HepG2 (cell line): ENCODE results near the gene GRIN2C. TPM values are rescaled to one million over a fixed set of nuclear protein-coding genes. Genes with fewer than 3 reads are reported as not detected.

Experiments
- ATF6 ChIP-seq: sonication (generic); formaldehyde crosslinking; conservative IDR thresholded peaks from 2 replicates; pipeline ENCODE4 v1.4.0; 2020; ENCODE audit warnings: missing genetic modification reagents
- DNMT1 ChIP-seq: sonication (generic); formaldehyde crosslinking; IDR thresholded peaks from 2 replicates; pipeline ENCODE4 v1.5.1; 2020; ENCODE audit warnings: mild to moderate bottlenecking, missing genetic modification reagents
- DNMT3B ChIP-seq: conservative IDR thresholded peaks from 2 replicates; pipeline ENCODE4 v1.6.1; 2016; ENCODE audit warnings: missing biosample characterization, control low read depth
- EEA1 ChIP-seq: sonication (generic); formaldehyde crosslinking; IDR thresholded peaks from 2 replicates; pipeline ENCODE4 v1.5.1; 2020; ENCODE audit warnings: mild to moderate bottlenecking, missing genetic modification reagents, borderline replicate concordance
- KDM5B ChIP-seq: sonication (generic); formaldehyde crosslinking; IDR thresholded peaks from 2 replicates; pipeline ENCODE4 v1.4.0; 2020; ENCODE audit warnings: missing genetic modification reagents, mild to moderate bottlenecking, borderline replicate concordance
- PAWR ChIP-seq: sonication (generic); formaldehyde crosslinking; IDR thresholded peaks from 2 replicates; pipeline ENCODE4 v1.4.0; 2020; ENCODE audit warnings: missing genetic modification reagents, mild to moderate bottlenecking, borderline replicate concordance
- PITX1 ChIP-seq: sonication (generic); formaldehyde crosslinking; IDR thresholded peaks from 2 replicates; pipeline ENCODE4 v1.5.1; 2020; ENCODE audit warnings: mild to moderate bottlenecking, missing genetic modification reagents
- ZBTB20 ChIP-seq: sonication (generic); formaldehyde crosslinking; IDR thresholded peaks from 2 replicates; pipeline ENCODE4 v1.8.1; 2023; ENCODE audit warnings: missing genetic modification reagents, low read depth, mild to moderate bottlenecking, borderline replicate concordance
- ZBTB38 ChIP-seq: sonication (generic); formaldehyde crosslinking; IDR thresholded peaks from 2 replicates; pipeline ENCODE4 v1.5.1; 2020; ENCODE audit warnings: mild to moderate bottlenecking, missing genetic modification reagents
- ZNF234 ChIP-seq: sonication (generic); formaldehyde crosslinking; conservative IDR thresholded peaks from 2 replicates; pipeline ENCODE4 v1.5.1; 2020; ENCODE audit warnings: mild to moderate bottlenecking, missing genetic modification reagents
- ZNF263 ChIP-seq: sonication (generic); formaldehyde crosslinking; IDR thresholded peaks from 2 replicates; pipeline ENCODE4 v1.4.0; 2020; ENCODE audit warnings: missing genetic modification reagents
- ZNF280B ChIP-seq: sonication (generic); formaldehyde crosslinking; IDR thresholded peaks from 2 replicates; pipeline ENCODE4 v1.5.0; 2020; ENCODE audit warnings: missing genetic modification reagents, mild to moderate bottlenecking, borderline replicate concordance
- ZNF382 ChIP-seq: sonication (generic); formaldehyde crosslinking; IDR thresholded peaks from 2 replicates; pipeline ENCODE4 v1.5.0; 2020; ENCODE audit warnings: missing genetic modification reagents, mild to moderate bottlenecking, borderline replicate concordance
- ZNF496 ChIP-seq: sonication (generic); formaldehyde crosslinking; IDR thresholded peaks from 2 replicates; pipeline ENCODE4 v1.8.1; 2023; ENCODE audit warnings: mild to moderate bottlenecking, moderate library complexity, missing genetic modification reagents; ENCODE audit not compliant: insufficient replicate concordance
- ZNF557 ChIP-seq: sonication (generic); formaldehyde crosslinking; IDR thresholded peaks from 2 replicates; pipeline ENCODE4 v1.4.0; 2020; ENCODE audit warnings: missing genetic modification reagents
- ZNF558 ChIP-seq: sonication (generic); formaldehyde crosslinking; IDR thresholded peaks from 2 replicates; pipeline ENCODE4 v1.9.0; 2022; ENCODE audit warnings: mild to moderate bottlenecking, missing genetic modification reagents, borderline replicate concordance
- ZNF776 ChIP-seq: sonication (generic); formaldehyde crosslinking; IDR thresholded peaks from 2 replicates; pipeline ENCODE4 v1.4.0; 2020; ENCODE audit warnings: mild to moderate bottlenecking, missing genetic modification reagents
- ZNF883 ChIP-seq: sonication (generic); formaldehyde crosslinking; IDR thresholded peaks from 2 replicates; pipeline ENCODE4 v1.5.1; 2020; ENCODE audit warnings: mild to moderate bottlenecking, missing genetic modification reagents; ENCODE audit errors: not compliant biosample characterization
- ZUFSP ChIP-seq: sonication (generic); formaldehyde crosslinking; IDR thresholded peaks from 2 replicates; pipeline ENCODE4 v1.9.0; 2021; ENCODE audit warnings: missing genetic modification reagents, mild to moderate bottlenecking, borderline replicate concordance
- polyA plus RNA-seq, 8 experiments: library from polyadenylated mRNA; depleted of rRNA in 3 of 8; stranded (reverse) in 7 of 8; unstranded in 1 of 8; fragments of >200 nt; fragmentation: Illumina TruSeq in 4 of 8; extraction: Trizol in 4 of 8; gene quantifications; 2 replicates each; pipeline versions ENCODE4 v1.2.1 to v1.2.3, GENCODE V29; 2011 to 2016; ENCODE audit warnings: low read depth in 4 of 8, missing spikeins in 1 of 8, mixed read lengths in 1 of 8; ENCODE audit not compliant: insufficient read depth in 1 of 8
- total RNA-seq, 5 experiments: library from RNA; depleted of rRNA; stranded (reverse); fragments of >200 nt; fragmentation: Illumina TruSeq; extraction: Trizol; gene quantifications; 2 replicates each; pipeline ENCODE4 v1.2.3, GENCODE V29; 2016; ENCODE audit warnings: low read depth in 1 of 5
- TF ChIP-seq, protein P1 (sequence below), 2 experiments: IDR thresholded peaks; 2 replicates each; pipeline ENCODE4 v1.6.1; 2011 to 2012; ENCODE audit warnings: low read length in 2 of 2, borderline replicate concordance in 1 of 2, low read depth in 1 of 2, mild to moderate bottlenecking in 1 of 2, moderate library complexity in 1 of 2

Gene GRIN2C
- total and polyA plus RNA-seq, 2 of the 13 experiments (the other 11 are each of a cell fraction or from before 2014, with no cell fraction given), result 0.03 to 0.11 TPM

DNA sequence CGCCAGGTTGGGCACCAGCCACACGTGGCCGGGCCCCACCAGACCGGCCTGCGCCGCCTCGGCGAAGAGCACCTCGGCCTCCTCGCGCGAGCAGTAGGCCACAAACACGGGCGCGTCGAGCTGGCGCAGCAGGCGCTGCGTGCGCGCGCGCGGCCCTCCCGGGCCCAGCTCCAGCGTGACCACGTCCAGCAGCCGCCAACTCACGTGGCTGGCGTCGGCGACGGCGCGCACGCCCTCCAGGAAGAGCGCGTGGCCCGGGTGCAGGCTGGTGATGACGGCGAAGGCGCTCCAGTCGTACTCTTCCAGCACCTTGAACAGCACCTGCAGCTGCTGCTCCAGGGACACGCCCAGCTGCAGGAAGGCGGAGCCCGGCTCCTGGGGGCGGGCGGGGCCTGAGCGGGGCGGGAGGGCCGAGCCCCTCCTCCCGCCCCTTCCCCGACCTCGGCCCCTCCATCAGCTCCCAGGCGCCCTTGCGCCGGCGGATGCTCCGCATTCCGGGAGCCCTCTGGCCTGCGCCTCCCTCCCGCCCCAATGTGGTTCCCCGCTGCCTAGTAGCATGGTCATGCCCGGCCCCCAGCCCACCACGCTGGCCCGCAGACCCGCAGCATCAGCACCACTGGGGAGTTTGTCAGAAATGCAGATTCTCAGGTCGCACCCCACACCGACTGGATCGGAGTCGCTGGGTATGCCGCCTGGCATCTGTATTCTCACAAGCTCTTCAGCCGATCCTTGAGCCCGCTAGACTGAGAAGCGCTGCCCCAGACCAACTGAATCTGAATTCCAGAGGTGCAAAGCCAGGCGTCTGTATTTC, 7.2 kb downstream of the GRIN2C start (continued):
- TF ChIP-seq KDM5B (0 out of 2 replicates have a peak, but pooled peaks have one; percentile 32), ZNF883 (CRISPR knock-in tag) (peak; percentile 68), ZBTB38 (CRISPR knock-in tag) (no peak), ZNF280B (CRISPR knock-in tag) (no peak), ZNF382 (CRISPR knock-in tag) (no peak), PITX1 (CRISPR knock-in tag) (no peak), DNMT1 (peak; percentile 55; the same call in 1 of the 2 replicates), PAWR (CRISPR knock-in tag) (no peak), ZNF234 (no peak), ZNF776 (CRISPR knock-in tag) (peak; percentile 56; the same call in 1 of the 2 replicates), ZNF263 (CRISPR knock-in tag) (no peak), ZNF496 (CRISPR knock-in tag) (no peak), EEA1 (CRISPR knock-in tag) (no peak), ZNF558 (CRISPR knock-in tag) (no peak), ZBTB20 (CRISPR knock-in tag) (no peak), ZNF557 (no peak), DNMT3B (CRISPR knock-in tag) (no peak), ZUFSP (no peak), ATF6 (CRISPR knock-in tag) (no peak)
- TF ChIP-seq, protein P1, sequence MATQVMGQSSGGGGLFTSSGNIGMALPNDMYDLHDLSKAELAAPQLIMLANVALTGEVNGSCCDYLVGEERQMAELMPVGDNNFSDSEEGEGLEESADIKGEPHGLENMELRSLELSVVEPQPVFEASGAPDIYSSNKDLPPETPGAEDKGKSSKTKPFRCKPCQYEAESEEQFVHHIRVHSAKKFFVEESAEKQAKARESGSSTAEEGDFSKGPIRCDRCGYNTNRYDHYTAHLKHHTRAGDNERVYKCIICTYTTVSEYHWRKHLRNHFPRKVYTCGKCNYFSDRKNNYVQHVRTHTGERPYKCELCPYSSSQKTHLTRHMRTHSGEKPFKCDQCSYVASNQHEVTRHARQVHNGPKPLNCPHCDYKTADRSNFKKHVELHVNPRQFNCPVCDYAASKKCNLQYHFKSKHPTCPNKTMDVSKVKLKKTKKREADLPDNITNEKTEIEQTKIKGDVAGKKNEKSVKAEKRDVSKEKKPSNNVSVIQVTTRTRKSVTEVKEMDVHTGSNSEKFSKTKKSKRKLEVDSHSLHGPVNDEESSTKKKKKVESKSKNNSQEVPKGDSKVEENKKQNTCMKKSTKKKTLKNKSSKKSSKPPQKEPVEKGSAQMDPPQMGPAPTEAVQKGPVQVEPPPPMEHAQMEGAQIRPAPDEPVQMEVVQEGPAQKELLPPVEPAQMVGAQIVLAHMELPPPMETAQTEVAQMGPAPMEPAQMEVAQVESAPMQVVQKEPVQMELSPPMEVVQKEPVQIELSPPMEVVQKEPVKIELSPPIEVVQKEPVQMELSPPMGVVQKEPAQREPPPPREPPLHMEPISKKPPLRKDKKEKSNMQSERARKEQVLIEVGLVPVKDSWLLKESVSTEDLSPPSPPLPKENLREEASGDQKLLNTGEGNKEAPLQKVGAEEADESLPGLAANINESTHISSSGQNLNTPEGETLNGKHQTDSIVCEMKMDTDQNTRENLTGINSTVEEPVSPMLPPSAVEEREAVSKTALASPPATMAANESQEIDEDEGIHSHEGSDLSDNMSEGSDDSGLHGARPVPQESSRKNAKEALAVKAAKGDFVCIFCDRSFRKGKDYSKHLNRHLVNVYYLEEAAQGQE (IDR thresholded peaks at IDR 0.05; ENCODE audit: borderline replicate concordance in 1 of 2, low read depth in 1 of 2, low read length in 2 of 2), result peak; percentile 59 to 88
